Hindlimb muscle (tissue), 1 donor: ENCODE results near the gene TBC1D17. TPM values are rescaled to one million over a fixed set of nuclear protein-coding genes. Genes with fewer than 3 reads are reported as not detected.
"Not testable (repeated sequence)": the region's sequence is repeated elsewhere in the genome, so short reads cannot be mapped to it uniquely, and the experiment has no call there.

Experiments
- DNase-seq: peaks from one replicate; pipeline ENCODE4 v3.0.0-alpha.2; 2013
- polyA plus RNA-seq: library from polyadenylated mRNA; unstranded; fragments of 120-200 nt; gene quantifications from one replicate; pipeline ENCODE4 v1.2.1, GENCODE V29; 2013; ENCODE audit not compliant: insufficient read length

The TBC1D17 gene
- polyA plus RNA-seq, 1 donor = 49.1 TPM

DNA sequence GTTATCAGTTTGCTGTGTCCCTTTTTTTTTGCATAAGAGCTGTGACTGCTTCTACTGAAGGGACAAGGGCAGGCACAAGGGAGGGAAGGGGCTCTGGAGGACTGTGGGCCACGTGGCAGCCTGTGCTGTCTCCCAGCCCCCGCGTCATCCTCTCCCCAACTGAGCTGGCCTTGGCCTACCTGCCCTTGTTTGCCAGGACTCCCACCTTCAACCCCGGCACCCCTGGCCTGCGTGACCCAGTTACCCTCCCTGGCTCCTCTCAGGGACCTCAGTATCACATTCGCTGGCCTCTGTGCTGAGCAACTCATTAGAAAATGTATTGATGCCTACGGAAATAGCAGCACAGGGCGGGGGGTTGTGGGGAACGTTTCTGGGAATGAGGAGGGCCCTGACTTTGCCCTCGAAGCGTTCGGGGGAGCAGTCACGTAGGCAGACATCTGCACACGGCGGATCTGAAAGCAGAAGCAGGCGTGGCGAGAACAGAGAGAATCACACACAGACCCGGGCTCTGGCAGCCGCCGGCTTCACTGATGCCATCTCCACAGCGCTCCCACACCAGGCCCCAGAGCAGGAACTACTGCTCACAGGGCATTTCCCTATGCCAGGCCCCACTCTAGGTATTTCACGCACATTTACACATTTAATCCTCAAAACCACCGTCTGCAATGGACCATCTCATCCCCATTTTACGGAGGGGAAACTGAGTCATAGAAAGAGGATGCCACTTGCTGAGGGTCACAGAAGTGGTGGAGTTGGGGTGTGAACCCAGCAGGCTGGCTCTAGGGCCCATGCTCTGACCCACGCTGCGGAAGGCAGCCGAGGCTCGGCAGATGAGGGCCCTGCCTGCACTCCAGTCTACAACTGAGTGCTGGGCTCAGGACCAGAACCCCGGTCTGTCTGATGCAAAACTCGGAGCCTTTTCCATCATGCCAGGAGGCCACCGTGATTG lies 45.8 kb downstream of the TBC1D17 start:
- DNase-seq = no peak

DNA sequence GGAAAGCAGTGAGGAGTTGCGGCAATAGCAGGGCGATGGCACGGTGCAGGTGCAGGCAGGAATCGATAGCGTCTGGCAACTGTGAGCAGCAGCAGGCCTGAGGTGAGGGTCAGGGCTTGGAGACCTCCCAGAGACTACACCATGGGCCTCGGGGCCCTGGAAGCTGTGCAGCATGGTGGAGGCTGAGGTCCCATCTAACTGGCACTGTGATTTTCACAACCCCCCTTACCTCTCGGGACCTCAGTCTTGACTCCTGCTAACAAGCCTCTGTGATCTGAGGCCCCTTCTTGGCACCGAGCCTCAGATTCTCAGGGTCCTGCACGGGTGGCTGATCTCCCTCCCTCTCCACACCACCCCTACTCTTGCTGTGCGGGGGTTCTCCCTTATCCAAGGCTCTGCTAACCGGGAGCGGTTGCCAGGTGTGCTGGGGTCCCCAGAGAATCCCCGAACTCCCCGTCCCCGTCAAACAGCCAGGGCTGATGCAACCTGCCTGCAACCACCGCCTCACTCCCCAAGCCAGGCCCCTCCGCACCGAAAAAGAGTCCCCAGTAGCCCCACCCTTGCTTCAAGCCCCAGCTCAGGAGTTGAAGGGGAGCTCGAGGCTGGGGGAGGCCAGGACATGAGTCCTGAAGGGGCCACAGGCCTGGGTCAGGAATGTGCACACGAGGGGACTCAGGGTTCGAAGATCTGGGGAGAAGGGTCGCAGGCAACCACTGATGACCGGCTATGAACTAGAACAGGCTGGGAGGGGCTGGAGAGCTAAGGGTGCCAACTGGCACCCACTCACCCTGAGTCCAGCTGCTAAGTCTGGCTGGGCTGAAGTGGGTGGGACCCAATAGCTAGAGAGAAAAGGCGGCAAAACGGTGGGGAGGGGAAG lies 46.7 kb downstream of the TBC1D17 start:
- DNase-seq = no peak

DNA sequence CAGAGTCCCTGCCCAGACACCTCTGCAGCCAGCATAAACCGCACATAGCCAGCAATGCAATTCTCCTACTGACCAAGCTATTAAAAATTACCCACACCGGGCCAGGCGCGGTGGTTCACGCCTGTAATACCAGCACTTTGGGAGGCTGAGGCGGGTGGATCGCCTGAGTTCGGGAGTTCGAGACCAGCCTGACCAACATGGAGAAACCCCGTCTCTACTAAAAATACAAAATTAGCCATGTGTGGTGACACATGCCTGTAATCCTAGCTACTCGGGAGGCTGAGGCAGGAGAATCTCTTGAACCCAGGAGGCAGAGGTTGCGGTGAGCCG lies 47.3 kb downstream of the TBC1D17 start:
- not testable (repeated sequence) for DNase-seq

DNA sequence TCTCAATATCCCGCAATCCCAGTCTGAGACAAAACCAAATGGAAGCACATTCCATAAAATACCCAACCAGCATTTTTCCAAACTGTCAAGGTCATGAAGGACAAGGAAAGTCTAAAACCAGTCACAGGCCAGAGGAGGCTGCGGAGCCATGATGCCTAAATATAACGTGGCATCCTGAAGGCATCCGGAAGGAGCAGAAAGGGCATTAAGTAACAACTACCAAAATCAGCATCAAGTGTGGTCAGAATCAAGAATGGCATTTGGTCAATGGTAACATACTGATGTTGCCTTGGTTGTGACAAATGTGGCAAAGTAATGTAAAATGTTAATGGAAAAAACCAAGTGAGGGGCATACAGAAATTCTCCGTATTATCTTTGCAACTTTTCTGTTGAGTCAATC lies 48.0 kb downstream of the TBC1D17 start:
- DNase-seq = no peak

DNA sequence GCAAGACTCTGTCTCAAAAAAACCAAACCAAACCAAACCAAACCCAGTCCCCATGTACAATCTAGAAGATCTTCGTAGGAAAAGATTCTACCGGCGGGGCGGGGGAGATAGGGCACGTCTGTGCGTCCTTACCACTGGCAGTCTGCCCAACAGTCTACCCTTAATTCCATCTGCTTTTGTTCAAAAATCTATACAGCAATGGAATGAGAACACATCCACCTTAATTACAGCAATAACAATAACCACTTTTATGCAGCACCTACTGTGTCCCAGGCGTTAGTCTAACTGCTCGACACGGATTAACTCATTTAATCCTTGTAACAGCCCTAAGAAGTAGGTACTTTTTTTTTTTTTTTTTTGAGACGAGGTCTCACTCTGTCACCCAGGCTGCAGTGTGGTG lies 49.0 kb downstream of the TBC1D17 start:
- no peak for DNase-seq

DNA sequence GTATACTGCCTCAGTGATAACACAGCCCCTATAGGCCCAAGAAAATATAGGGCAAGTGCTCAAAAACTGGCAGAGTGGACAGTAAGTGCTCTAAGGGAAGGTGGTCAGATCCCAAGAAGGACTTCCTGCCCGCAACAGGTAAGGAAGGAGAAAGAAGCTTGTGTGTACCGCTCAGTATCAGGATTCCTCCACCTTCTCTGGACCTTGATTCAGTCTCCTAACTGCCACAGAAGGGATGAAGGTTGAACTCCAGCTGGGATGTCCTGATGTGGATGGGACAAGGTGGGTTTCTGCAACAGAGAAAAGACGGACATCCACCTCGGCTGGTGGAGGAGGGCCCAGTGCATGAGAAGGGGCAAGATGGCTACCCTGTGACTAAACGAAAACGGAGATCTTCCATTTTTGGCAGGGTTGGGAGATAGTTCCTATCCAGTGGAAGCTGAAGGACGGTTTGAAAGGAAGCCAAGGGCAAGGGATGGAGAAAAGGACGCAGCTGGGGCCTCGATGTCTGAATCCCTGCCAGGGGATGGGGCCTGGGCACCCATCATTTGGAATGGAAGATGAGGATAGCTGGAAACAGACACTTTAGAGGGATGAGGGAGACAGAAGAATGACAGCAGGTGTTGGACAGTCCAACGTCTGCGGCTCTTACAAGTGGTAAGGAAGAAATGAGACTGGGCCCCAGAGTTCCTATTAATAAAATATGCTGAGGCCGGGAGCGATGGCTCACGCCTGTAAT lies 50.2 kb downstream of the TBC1D17 start:
- no peak for DNase-seq

DNA sequence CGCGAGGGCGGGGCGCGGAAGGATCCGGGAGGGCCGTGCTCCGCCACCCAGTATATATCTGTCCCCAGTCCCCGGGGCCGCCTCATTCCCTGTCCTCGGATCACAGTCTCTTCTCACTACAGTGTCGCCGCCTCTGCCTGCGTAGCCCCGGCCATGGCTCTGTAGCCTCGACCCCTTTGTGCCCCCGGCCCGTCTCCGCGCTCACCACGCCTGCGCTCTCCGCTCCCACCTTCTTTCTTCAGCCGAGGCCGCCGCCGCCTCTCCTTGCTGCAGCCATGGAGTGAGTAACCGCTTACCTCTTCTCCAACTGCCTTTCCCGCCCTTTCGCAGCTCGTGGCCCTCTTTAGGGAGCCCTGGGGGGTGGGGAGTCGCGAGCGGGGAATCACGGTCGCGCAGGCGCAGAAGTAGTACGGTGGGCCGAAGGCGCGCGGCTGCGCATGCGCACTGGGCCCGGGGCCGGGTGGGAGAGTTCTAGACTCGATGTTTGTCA lies 51.7 kb downstream of the TBC1D17 start, which contains the start of the genes ATF5 and NUP62:
TSS of gene ATF5 (plus strand) at position 85 of the 490 bp plus-strand sequence. CDS start 1,646 bp downstream, outside the sequence.
TSS of gene NUP62 (minus strand) at position 384 of the 490 bp plus-strand sequence. CDS start 19,697 bp downstream, outside the sequence.
- peak; percentile 94 for DNase-seq

DNA sequence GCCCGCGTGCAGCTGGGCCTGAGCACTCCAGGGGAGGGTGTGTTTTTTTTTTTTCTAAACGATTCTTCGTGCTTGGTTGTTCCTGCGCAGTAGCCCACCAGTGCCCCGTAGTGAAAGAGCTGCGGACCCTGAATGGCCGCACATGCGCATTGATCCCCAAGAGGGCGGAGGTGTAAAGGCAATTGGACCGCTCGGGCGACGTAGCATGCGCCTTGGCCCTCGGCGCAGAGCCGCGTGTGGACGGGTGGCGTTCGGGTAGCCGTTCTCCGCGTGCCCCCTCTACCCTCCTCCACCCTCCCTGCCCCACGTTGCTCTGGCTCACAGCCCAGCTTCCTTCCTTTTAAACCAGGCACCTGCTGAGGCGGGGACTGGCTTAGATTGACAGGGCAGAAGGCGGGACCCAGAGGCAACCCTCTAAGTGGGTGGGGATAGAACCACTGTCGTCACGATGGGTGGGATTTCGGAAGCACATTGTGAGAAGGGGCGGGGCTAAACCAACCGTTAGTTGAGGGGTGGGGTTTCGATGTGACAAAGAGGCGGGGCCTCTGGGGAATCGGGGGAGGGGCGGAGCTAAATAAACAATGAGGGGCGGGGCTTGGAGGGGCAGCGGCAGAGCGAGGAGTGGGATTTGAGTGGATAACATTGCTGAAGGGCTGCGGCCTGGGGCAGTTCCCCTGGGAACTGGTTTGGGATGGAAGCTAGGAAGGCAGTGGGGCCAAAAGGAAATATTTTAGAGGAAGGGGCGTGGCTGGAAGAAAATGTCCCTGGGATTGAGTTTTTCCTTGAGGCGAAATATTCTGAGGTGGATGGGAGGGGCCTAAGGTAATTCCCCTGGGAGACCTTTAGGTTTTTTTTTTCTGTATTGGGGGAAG lies 52.3 kb downstream of the TBC1D17 start:
- DNase-seq = peak; percentile 91

DNA sequence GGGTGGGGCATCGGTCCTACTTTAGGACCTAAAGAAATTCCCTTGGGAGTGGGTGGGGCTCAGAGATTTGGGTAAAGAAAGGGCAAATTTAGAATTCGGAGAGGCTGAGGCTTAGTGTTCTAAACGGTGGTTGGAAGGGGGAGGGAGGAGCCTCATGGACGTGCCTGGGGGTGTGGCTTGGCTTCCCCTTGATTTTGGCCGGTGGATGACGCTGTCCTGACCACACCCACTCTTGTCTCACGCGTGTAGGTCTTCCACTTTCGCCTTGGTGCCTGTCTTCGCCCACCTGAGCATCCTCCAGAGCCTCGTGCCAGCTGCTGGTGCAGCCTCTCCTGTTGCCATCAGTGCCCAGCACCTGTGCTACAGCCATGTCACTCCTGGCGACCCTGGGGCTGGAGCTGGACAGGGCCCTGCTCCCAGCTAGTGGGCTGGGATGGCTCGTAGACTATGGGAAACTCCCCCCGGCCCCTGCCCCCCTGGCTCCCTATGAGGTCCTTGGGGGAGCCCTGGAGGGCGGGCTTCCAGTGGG lies 53.0 kb downstream of the TBC1D17 start:
- DNase-seq = no peak

DNA sequence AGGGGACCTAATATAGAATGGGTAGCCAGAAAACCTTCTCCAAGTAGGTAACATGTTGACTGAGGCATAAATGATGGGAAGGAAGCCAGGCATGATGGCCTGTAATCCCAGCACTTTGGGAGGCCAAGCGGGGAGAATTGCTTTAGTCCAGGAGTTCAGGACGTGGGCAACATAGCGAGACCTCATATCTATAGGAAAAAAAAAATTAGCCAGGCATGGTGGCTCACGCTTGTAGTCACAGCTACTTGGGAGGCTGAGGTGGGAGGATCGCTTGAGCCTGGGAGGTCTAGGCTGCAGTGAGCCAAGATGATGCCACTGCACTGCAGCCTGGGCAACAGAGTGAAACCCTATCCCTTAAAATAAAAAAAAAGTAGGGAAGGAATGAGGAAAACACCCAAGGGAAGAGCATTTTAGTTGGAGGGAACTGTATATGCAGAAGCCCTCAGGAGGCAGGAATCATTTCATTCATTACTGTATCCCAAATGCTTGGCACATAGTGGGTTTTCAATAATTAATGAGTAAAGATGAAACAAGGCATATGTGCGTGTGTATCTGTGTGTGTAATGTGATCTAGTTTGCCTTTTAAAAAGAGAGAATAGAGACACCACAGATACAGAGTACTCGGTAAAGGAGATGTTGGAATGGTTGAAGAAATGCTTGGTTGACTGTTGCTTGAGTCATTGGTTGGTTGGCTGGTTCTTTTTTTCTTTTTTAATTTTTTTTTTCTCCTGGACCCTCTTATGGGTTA lies 54.0 kb downstream of the TBC1D17 start:
- DNase-seq = no peak

DNA sequence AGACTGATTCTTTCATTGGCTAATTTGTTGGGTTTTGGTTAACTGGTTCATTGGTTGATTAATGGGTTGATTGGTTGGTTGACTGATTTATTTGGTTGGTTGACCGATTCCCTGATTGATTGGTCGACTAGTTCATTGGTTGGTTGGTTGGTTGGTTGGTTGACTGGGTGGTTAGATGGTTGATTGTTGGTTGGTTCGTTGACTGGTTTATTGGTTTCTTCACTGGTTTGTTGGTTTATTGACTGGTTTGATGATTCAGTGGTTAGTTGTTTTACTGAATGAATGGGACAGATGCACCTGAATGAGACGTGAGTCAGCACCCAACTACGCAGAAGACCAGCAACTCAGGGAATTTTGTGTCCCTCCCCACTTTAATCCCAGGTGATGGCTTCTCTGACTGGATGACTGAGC lies 54.5 kb downstream of the TBC1D17 start:
- DNase-seq = no peak

DNA sequence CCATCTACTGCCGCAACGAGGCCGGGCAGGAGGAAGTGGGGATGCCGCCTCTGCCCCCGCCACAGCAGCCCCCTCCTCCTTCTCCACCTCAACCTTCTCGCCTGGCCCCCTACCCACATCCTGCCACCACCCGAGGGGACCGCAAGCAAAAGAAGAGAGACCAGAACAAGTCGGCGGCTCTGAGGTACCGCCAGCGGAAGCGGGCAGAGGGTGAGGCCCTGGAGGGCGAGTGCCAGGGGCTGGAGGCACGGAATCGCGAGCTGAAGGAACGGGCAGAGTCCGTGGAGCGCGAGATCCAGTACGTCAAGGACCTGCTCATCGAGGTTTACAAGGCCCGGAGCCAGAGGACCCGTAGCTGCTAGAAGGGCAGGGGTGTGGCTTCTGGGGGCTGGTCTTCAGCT lies 55.2 kb downstream of the TBC1D17 start:
- DNase-seq = no peak

DNA sequence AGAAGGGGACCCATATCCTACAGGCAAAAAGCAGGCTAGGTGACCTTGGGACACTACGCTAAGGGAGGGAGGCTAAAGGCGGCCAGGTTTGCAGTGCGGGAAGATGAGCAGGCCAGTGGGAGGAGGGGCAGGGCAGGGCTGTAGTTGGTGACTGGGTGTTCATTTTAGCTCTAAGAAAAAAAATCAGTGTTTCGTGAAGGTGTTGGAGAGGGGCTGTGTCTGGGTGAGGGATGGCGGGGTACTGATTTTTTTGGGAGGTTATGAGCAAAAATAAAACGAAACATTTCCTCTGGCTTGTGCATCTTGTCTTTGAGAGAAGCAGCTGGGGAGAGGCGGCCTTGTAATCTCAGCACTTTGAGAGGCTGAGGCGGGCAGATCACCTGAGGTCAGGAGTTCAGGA lies 56.1 kb downstream of the TBC1D17 start:
- no peak for DNase-seq

DNA sequence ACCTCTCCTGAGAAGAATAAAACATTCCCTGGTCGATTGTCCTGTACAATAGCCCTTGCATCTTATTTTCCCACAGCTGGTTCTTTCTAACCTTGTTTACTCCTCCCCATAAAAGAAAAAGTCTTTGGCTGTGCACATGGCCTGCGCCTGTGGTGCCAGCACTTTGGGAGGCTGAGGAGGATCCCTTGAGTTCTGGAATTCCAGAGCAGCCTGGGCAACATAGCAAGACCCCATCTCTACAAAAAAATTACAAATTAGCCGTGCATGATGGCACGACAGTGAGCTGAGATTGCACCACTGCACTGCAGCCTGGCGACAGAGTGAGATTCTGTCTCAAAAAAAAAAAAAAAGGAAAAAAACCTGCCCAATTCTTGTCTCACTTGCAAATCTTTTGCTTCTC lies 59.0 kb downstream of the TBC1D17 start:
- DNase-seq = no peak

DNA sequence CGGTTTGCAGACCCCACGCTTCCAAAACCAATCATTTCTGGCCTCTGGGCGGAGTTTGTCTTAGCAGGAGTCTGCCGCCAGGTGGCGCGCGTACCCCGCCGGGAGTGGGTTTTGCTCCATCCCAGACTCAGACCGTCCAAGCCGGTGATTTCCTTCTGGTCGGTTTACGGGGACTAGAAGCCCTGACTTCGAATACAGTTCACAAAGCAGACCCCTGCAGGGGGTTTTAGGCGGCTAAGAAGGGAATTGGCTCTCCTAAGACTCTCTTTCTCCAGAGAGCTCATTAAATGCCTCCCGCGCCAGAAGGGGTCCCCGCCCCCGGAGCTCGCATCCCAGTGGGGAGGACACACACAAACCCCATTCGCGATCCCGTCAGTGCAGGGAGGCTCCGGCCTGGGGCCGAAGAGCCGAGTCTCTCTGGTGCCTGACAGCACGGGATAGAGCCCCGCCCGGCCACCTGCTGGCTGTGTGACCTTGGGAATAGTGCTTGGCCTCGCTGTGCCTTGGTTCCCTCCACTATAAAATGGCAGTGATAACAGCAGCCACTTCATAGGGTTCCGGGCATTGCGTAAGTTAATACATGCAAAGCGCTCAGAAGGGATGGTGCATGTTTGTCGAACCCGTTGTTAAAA lies 60.4 kb downstream of the TBC1D17 start:
- DNase-seq = peak; percentile 81
